Stimulated activated CD8-positive, alpha-beta memory T cell treated with anti-CD3 and anti-CD28 coated beads, Interleukin-4, amount 100 ng/mL, for 24 hours (primary cell): ENCODE results near the gene PSMG2.

Source experiments
- DNase-seq: peaks from one replicate; pipeline ENCODE4 v3.0.0-alpha.2; 2020; ENCODE audit warnings: low read depth

PSMG2 gene

DNA sequence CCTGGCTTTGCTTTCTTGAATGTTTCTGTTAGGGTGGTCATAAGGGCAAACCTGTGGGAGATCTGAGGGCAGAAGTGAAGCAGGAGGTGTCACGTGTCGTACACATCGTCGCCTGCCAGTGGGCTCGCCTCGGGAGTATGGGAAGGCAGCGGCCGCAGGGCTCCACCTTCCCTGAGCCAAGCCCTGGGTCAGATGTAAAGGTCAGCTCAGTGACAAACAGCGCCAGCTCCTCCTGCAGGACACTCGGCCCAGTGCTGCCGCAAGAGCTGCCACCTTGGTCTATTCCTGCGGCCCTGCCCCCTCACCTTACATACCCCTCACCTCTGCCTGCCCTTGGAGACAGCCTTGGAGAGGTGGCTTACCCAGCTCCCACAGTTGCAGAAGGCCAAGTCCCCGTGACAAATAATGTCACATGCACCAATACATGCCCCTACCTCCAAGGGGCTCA, 64.2 kb downstream of the PSMG2 start:
- no peak for DNase-seq

DNA sequence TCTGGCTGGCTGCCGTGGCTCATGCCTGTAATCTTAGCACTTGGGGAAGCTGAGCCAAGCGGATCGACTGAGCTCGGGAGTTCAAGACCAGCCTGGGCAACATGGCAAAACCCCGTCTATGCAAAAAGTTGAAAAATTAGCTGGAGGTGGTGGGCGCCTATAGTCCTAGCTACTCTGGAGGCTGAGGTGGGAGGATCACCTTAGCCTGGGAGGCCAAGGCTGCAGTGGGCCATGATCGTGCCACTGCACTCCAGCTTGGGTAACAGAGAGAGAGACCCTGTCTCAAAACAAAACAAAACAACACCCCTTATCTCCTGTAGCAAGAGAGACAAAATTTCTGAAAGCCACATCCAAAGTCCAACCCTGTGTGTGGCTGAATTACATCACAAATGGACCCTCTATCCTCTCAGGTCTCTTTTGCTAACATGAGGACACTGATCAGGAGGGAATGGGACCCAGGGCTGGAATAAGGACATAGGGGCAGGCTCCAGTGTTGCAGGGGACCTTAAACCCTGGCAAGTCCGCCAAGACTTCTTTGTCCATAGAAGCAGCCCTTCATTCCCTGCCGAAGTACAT, 64.8 kb downstream of the PSMG2 start:
- no peak for DNase-seq

DNA sequence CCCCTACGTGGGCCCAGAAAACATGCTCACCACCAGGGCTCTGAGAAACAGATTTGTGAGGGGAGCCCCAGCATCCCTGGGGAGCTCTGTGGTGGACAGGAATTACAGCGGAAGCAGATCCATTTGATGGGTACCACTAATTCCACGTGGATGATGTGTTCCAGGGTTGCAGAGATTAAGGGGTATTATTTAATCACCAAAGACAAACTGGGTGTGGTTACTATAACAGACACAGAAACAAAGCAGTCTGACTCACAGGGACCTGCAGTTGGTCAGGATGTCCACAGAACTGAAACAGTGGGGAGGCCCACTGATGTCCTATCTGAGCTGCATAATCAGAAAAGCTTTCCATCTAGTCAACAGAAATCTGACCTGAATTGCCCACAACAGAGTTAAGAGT, 65.8 kb downstream of the PSMG2 start:
- no peak for DNase-seq

DNA sequence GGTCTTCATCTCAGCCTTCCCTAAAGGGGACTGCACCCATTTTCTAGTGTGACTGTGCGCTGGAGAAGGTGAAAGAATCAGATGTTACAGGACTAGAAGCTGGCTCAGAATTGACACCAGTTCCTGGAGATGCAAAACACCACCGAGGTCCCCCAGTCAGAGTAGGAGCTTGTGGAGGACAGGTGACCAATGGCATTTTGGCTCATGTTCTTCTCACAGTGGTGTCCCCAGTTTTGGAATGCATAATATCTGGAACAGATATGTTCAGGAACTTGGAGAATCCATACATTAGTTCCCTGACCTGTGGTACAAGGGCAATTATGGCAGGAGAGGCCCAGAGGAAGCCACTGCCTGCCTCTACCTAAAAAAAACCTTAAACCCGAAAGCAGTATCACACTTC, 66.3 kb downstream of the PSMG2 start:
- DNase-seq, result no peak

DNA sequence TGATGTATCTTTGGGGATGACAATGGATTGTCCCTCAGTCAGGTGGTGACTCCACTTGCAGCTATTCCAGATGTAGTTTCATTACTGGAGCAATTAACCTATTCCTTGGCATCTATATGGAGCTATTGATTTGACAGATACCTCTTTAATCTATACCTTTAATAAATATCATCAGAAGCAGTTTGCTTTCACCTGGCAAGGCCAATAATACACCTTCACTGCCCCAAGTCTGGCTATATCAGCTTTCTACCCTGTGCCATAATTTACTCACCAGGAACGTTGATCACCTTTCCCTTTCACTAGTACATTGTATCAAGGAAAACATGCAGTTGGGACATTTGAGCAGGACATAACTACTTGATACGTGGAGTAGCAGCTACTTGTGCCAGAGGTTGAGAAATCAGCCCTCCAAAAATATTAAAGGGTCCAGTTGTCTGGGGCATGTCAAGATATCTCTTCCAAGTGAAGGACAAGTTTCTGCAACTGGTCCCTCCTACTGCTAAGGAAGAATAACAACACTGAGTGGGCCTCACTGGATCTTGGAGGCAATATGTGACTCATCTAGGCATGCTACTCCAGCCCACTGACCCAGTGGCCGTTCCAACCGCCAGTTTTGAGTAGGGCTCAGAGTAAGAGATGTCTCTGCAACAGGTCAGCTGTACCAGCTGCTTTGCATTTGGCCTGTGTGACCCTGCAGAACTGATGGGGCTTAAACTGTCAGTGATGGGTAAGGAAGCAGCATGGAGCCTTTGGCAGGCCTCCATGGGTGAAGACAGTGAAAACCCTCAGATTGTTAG, 67.0 kb downstream of the PSMG2 start:
- DNase-seq, result no peak

DNA sequence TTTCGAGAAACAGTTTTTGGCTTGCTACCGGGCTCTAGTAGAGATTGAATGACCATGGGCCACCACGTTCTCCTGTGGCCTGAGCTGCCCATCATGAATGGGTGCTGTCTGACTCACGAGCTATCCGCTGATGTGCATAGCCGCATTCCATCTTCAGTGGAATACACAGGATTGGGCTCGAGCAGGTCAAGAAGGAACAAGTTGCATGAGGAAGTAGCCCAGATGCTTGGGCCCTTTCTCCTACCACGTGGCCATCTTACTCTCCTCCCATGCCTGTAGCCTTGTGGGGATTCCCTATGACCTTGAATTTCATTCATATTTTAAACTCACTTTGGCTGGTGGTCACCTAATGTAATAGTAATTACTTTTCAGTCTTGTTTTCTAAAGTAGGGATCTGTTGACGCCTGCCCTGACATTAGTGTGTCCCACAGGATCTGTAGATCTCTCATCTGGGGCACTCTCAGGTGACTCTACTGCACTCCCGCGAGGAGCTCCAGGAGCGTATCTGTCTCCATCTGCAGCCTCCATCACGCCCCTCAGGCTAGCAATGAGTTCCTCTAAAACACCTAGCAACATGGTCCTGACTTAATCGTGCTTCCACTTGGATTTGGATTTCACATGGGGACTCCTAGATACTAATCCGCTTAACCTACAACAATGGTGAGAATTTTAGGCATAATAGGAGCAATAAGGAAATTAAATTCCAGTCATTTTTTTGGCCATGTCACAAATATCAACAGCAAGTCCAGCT, 67.8 kb downstream of the PSMG2 start:
- no peak for DNase-seq

DNA sequence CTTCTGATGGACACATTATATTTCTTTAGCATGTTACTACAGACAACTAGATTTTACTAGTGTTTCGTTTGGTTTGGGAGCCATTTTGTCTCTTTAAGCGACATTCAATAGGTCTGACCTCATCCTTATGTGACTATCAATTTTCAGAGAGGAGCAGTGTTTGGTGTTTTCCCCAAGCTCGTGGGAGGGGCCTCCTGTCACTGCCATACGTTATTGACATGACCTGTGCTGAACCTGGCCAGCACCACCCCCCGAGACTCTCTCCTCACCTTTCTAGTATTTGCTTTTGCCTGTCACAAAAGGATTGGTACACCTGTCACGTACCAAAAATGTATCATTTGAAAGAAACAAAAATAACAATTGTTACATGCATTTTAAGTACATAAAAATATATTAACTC, 69.3 kb downstream of the PSMG2 start:
- no peak for DNase-seq

DNA sequence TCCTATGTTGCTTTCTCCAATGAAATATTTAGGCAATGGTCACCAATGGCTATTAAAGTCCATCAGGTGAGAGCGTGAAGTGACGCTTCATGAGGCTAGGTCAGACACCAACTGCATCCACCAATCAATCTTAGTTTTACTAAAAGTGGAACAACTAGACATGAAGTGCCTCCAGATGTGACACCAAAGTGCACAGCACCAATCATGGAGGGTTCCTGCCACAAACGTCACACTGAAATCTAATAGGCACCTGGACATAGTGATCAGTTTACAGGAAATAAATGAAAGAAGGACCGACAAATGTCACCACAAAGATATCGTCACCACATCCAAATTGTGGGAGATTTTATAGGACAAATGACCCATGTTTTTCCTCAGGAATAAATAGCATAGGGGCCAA, 70.5 kb downstream of the PSMG2 start:
- no peak for DNase-seq

DNA sequence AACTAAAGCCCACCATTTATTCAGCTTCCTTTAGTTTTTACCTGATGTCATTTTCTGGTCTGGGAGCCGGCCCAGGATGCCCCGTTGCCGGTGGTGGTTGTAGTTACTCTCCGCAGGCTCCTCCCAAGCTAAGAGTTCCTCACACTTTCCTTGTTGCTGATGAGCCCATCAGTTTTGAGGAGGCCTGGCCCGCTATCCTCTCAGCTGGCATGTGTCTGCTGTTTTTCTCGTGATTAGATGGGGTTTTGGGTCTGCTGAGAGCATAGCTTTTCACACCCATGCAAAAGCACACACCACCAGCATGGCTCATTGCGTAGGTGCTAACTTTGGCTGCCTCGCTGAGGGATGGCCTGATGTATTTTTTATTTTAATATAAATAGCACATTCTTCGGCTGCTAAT, 72.1 kb downstream of the PSMG2 start:
- no peak for DNase-seq
